Measurements from ENCODE around the gene ARRDC1.
A peak's percentile ranks its signal among the peaks of the same experiment; 100 is the strongest.
"Not testable (repeated sequence)": the region's sequence is repeated elsewhere in the genome, so short reads cannot be mapped to it uniquely, and the experiment has no call there.

The ARRDC1 gene

GRCh38 chr9:137605121-137606004 is at the start of gene ARRDC1:
ARRDC1 (plus strand) TSS chr9:137605686; CDS start chr9:137605718, 32 bp downstream.
- peak; percentile 92 for DNase-seq

GRCh38 chr9:137556069-137556838 is 49.2 kb upstream of the ARRDC1 start:
- no peak for DNase-seq

GRCh38 chr9:137558127-137558526 is 47.4 kb upstream of the ARRDC1 start:
- no peak for DNase-seq

- DNase-seq: no peak
Observed at GRCh38 chr9:137564134-137564533, 41.4 kb upstream of the ARRDC1 start.

GRCh38 chr9:137564817-137565411 is 40.6 kb upstream of the ARRDC1 start:
- DNase-seq: no peak

GRCh38 chr9:137568445-137568844 is 37.0 kb upstream of the ARRDC1 start:
- DNase-seq: not testable (repeated sequence)

- no peak for DNase-seq
Observed at GRCh38 chr9:137569609-137570203, 35.8 kb upstream of the ARRDC1 start.

- DNase-seq: no peak
Observed at GRCh38 chr9:137570566-137570965, 34.9 kb upstream of the ARRDC1 start.

- no peak for DNase-seq
Observed at GRCh38 chr9:137574192-137574591, 31.3 kb upstream of the ARRDC1 start.

GRCh38 chr9:137575364-137575715 is 30.1 kb upstream of the ARRDC1 start:
- DNase-seq: peak; percentile 27

- no peak for DNase-seq
Observed at GRCh38 chr9:137575716-137576411, 29.6 kb upstream of the ARRDC1 start.

- DNase-seq: peak; percentile 98
Observed at GRCh38 chr9:137578518-137579258, 26.8 kb upstream of the ARRDC1 start, which contains the start of gene DPH7. DPH7 (minus strand) TSS chr9:137578925; CDS start chr9:137578777, 148 bp downstream.

GRCh38 chr9:137579259-137579604 is 26.3 kb upstream of the ARRDC1 start:
- no peak for DNase-seq

- no peak for DNase-seq
Observed at GRCh38 chr9:137580209-137580953, 25.1 kb upstream of the ARRDC1 start.

- no peak for DNase-seq
Observed at GRCh38 chr9:137580954-137581322, 24.5 kb upstream of the ARRDC1 start.

GRCh38 chr9:137581361-137582285 is 23.9 kb upstream of the ARRDC1 start:
- DNase-seq: no peak

GRCh38 chr9:137582286-137582860 is 23.1 kb upstream of the ARRDC1 start:
- no peak for DNase-seq

- no peak for DNase-seq
Observed at GRCh38 chr9:137583347-137583746, 22.1 kb upstream of the ARRDC1 start.

- no peak for DNase-seq
Observed at GRCh38 chr9:137583957-137584356, 21.5 kb upstream of the ARRDC1 start.

- no peak for DNase-seq
Observed at GRCh38 chr9:137586854-137587253, 18.6 kb upstream of the ARRDC1 start.

Measured in activated naive CD4-positive, alpha-beta T cell treated with Interleukin-2 at 50 U/mL for 16 hours (primary cell).